ENCODE data around the gene CELF1.

The CELF1 gene

DNA sequence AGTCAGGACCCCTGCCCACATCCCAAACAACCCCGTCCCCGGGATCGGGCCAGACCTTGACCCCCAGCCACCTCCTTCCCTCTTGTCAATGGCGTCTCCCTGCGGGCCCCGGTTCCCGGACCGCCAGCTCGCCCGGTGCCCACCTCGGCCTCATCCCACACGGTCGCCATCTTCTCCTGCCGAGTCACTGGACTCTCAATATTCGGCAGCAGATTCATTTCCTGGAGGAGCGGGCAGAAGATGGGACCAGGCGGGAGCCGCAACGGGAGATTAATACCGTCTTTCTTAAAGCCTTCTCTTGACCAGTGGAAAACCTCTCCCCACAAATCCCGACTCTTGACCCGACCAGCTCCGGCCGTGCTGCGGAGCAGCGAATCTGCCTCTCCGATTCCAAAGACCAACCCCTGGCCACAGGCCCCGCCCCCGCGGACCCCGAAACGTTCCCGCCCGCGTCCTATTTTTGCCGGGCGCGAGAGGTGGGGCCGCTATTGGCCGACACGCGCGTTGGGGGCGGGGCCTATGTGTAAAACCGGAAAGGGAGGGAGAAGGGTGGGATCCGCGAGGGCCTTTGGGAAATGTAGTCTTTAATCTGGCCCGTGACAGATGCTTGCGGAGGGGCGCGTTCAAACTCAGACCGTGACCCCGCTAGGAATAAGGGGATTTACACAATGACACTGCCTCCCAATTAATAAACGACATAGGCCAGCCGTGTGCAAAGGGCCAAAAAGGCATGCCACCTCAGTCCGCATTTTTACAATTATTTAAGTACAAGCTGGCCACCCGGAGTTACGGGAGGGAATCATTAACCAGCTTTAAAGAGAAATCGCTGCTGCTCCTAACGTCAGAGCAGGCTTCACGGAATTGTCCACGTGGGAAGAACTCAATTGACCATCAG is 126.6 kb downstream of the CELF1 start, which contains the start of gene PSMC3:
TSS of gene PSMC3 (minus strand) at position 378 of the 895 bp plus-strand sequence. CDS start at position 218, 160 bp downstream.
- DNase-seq (ENCODE audit: low read depth in 3 of 3, low spot score in 1 of 3), result peak; percentile 95 to 97 (median 96)

GRCh38 chr11:47425611-47426010 is 127.3 kb downstream of the CELF1 start:
- no peak for DNase-seq (ENCODE audit: low read depth in 3 of 3, low spot score in 1 of 3)

GRCh38 chr11:47418454-47419259 is 134.3 kb downstream of the CELF1 start:
- DNase-seq (ENCODE audit: low read depth in 3 of 3, low spot score in 1 of 3), result no peak

GRCh38 chr11:47417712-47418111 is 135.2 kb downstream of the CELF1 start:
- no peak for DNase-seq (ENCODE audit: low read depth in 3 of 3, low spot score in 1 of 3)

DNA sequence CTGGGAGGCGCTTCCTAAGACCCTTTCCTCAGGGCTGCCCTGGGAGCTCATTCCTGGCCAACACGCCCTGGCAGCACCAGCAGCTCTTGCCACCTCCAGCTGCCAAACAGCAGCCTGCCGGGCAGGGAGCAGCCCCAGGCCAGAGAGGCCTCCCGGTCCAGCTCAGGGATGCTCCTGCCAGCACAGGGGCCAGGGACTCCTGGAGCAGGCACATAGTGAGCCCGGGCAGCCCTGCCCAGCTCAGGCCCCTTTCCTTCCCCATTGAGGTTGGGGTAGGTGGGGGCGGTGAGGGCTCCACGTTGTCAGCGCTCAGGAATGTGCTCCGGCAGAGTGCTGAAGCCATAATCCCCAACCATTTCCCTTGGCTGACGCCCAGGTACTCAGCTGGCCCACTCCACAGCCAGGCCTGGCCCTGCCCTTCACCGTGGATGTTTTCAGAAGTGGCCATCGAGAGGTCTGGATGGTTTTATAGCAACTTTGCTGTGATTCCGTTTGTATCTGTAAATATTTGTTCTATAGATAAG is 136.9 kb downstream of the CELF1 start:
- DNase-seq (ENCODE audit: low read depth in 3 of 3, low spot score in 1 of 3), result no peak

Data from stimulated activated CD4-positive, alpha-beta T cell treated with anti-CD3 and anti-CD28 coated beads, TNF-alpha, amount 100 ng/mL, for 1 hour (primary cell).